Measurements from ENCODE around the gene PDZD8. TPM values are rescaled to one million over a fixed set of nuclear protein-coding genes. Genes with fewer than 3 reads are reported as not detected.

Gene PDZD8
- total RNA-seq, 1 experiment from 2014 or later, result 23.9 TPM

Other genes with a start within 250 kb of the PDZD8 start
- gene VAX1, start 237.2 kb downstream of the PDZD8 start, total RNA-seq (2014; rRNA removed; shearing (Covaris generic)), result not detected in 2 replicates
- gene KCNK18, start 178.0 kb downstream of the PDZD8 start, total RNA-seq (2014; rRNA removed; shearing (Covaris generic)), result not detected in 2 replicates
- not detected in 2 replicates for gene SLC18A2, start 134.3 kb downstream of the PDZD8 start, total RNA-seq (2014; rRNA removed; shearing (Covaris generic))
- gene EMX2, start 167.3 kb upstream of the PDZD8 start, total RNA-seq (2014; rRNA removed; shearing (Covaris generic)), result 0.05 and 0.81 TPM in 2 replicates

All from A172 (cell line).